Ishikawa (cell line): ENCODE results near the gene PANX2.

ENCODE experiments used
- CEBPB ChIP-seq: IDR thresholded peaks from 2 replicates; pipeline ENCODE4 v1.6.1; 2012
- EGR1 ChIP-seq: IDR thresholded peaks from 2 replicates; pipeline ENCODE4 v1.6.1; 2012
- EP300 ChIP-seq: IDR thresholded peaks from 2 replicates; pipeline ENCODE4 v1.6.1; 2012; ENCODE audit warnings: borderline replicate concordance
- FOXM1 ChIP-seq: IDR thresholded peaks from 2 replicates; pipeline ENCODE4 v1.6.1; 2012; ENCODE audit warnings: low read depth, borderline replicate concordance
- MAX ChIP-seq: IDR thresholded peaks from 2 replicates; pipeline ENCODE4 v1.6.1; 2012
- NFIC ChIP-seq: IDR thresholded peaks from 2 replicates; pipeline ENCODE4 v1.6.1; 2012
- RAD21 ChIP-seq: IDR thresholded peaks from 2 replicates; pipeline ENCODE4 v1.6.1; 2012; ENCODE audit warnings: low read depth
- REST ChIP-seq: IDR thresholded peaks from 2 replicates; pipeline ENCODE4 v1.6.1; 2012; ENCODE audit warnings: low read depth, mild to moderate bottlenecking
- TAF1 ChIP-seq: IDR thresholded peaks from 2 replicates; pipeline ENCODE4 v1.6.1; 2012; ENCODE audit warnings: low read depth, mild to moderate bottlenecking
- TCF12 ChIP-seq: IDR thresholded peaks from 2 replicates; pipeline ENCODE4 v1.6.1; 2012; ENCODE audit warnings: low read depth
- TEAD4 ChIP-seq: IDR thresholded peaks from 2 replicates; pipeline ENCODE4 v1.6.1; 2012
- USF1 ChIP-seq: IDR thresholded peaks from 2 replicates; pipeline ENCODE4 v1.6.1; 2012
- YY1 ChIP-seq: IDR thresholded peaks from 2 replicates; pipeline ENCODE4 v1.6.1; 2012; ENCODE audit warnings: low read depth
- ZBTB7A ChIP-seq: IDR thresholded peaks from 2 replicates; pipeline ENCODE4 v1.6.1; 2012; ENCODE audit warnings: low read depth

The PANX2 gene

GRCh38 chr22:50179937-50180726 lies 9.6 kb downstream of the PANX2 start:
- TF ChIP-seq TEAD4 (no peak), ZBTB7A (no peak), EGR1 (no peak), YY1 (no peak), USF1 (no peak), FOXM1 (no peak)

GRCh38 chr22:50180727-50181521 lies 10.4 kb downstream of the PANX2 start:
- TF ChIP-seq EGR1, result no peak
- TF ChIP-seq CEBPB, result no peak
- no peak for TF ChIP-seq TCF12
- TF ChIP-seq FOXM1, result no peak
- TF ChIP-seq REST, result no peak
- TF ChIP-seq USF1, result no peak
- TF ChIP-seq EP300, result no peak
- no peak for TF ChIP-seq RAD21
- TF ChIP-seq TEAD4, result no peak
- TF ChIP-seq MAX, result no peak
- no peak for TF ChIP-seq YY1

GRCh38 chr22:50182176-50183081 lies 11.9 kb downstream of the PANX2 start:
- no peak for TF ChIP-seq REST
- no peak for TF ChIP-seq ZBTB7A
- TF ChIP-seq MAX, result no peak

- no peak for TF ChIP-seq REST
- no peak for TF ChIP-seq CEBPB
- TF ChIP-seq YY1, result no peak
- no peak for TF ChIP-seq NFIC
- TF ChIP-seq MAX, result no peak
- TF ChIP-seq TCF12, result no peak
- TF ChIP-seq ZBTB7A, result no peak; the same call in none of the 2 replicates
- TF ChIP-seq FOXM1, result no peak
- TF ChIP-seq USF1, result no peak
- TF ChIP-seq TEAD4, result no peak
- TF ChIP-seq EP300, result no peak
- no peak for TF ChIP-seq TAF1
- TF ChIP-seq RAD21, result no peak
These were observed 12.8 kb downstream of the PANX2 start for GRCh38 chr22:50183141-50183971.
